OCI-LY3 (cell line): ENCODE results near the gene VTI1A.

ENCODE experiments used
- EZH2phosphoT487 ChIP-seq: fragments of 200-600 bp; shearing (Covaris generic); IDR thresholded peaks from 2 replicates; pipeline ENCODE4 v1.6.1; 2018; ENCODE audit warnings: antibody characterized with exemption, mixed run types, low read depth
- TF ChIP-seq, protein P1 (sequence below): fragments of 200-600, 300-600 bp; sonication (generic); IDR thresholded peaks from 2 replicates; pipeline ENCODE4 v1.5.1; 2014; ENCODE audit warnings: antibody characterized with exemption, low read length, low read depth

DNA sequence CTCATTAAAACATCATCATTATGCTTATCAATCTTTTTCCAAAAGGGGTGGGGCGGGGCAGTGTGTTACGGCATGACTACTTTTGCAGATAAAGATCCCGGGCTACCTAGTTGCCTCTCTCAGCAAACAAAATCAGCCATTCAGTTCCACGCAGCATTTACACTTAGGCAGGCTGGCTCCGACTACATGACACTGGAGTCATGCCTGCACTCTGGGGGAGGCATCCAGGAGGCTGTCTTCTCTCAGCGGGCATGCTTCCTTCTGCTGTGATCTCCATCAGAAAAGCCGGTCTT lies 309.2 kb downstream of the VTI1A start:
- TF ChIP-seq, protein P1, sequence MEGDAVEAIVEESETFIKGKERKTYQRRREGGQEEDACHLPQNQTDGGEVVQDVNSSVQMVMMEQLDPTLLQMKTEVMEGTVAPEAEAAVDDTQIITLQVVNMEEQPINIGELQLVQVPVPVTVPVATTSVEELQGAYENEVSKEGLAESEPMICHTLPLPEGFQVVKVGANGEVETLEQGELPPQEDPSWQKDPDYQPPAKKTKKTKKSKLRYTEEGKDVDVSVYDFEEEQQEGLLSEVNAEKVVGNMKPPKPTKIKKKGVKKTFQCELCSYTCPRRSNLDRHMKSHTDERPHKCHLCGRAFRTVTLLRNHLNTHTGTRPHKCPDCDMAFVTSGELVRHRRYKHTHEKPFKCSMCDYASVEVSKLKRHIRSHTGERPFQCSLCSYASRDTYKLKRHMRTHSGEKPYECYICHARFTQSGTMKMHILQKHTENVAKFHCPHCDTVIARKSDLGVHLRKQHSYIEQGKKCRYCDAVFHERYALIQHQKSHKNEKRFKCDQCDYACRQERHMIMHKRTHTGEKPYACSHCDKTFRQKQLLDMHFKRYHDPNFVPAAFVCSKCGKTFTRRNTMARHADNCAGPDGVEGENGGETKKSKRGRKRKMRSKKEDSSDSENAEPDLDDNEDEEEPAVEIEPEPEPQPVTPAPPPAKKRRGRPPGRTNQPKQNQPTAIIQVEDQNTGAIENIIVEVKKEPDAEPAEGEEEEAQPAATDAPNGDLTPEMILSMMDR = no peak
- no peak for TF ChIP-seq EZH2phosphoT487
